ENCODE measurements around the gene LRR1. TPM values are rescaled to one million over a fixed set of nuclear protein-coding genes. Genes with fewer than 3 reads are reported as not detected.

Gene LRR1
- total RNA-seq, result 10 to 100 TPM; 12.1 to 12.9 TPM
- polyA plus RNA-seq, result 10 to 100 TPM in 1 of 3 donors, 1 to 10 TPM in 2; 8.5 to 10.4 (median 8.9) TPM
- 3.9 to 25.2 (median 14.4) reads per million in 6 experiments for total RNA-seq

DNA sequence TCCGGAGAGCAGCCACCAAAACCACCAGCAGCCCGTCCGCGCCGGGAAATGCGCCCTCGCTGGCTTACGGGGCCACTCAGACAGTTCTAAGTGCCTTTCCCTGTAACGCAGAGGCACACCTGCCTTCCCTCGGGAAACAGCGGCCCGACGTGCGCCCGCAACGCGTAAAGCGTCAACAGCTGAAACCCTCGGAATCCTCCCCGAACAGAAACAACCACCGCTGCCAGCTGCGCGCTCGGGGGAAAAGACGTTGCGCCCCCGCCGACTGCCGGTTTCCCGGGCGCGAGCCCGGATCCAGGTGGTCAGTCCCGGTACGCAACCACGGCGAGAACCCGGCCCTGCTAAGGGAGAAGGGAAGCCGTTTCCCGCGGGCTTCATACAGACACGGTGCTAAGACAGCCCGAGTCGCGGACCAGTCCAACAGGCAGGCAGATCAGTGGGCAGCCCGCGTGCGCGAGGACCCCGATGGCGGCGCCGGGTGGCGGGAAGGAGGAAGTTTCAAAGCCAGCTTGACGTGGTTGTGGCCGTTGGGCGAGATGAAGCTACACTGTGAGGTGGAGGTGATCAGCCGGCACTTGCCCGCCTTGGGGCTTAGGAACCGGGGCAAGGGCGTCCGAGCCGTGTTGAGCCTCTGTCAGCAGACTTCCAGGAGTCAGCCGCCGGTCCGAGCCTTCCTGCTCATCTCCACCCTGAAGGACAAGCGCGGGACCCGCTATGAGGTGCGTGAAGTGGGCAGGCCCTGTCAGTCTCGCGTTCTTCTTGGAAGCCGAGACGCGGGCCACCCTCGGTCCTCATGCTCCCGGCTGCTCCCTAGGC, at the start of gene LRR1:
Gene LRR1 (plus strand): TSS at position 456 of the 816 bp plus-strand sequence. CDS start 81 bp downstream, at position 537.
- peaks cover 5 to 52% (median 31%) of the 10 kb centered on the region in 4 donors for H3K4me1 Mint-ChIP-seq
- peak within 1 kb of the TSS; percentile 96 to 100 (median 98) for H3K27ac Mint-ChIP-seq
- peak; percentile 77 to 82 for ATAC-seq
- H3K9me3 Mint-ChIP-seq, result no peaks in the 10 kb centered on the region
- peak; percentile 72 to 96 (median 84) for DNase-seq
- H3K4me3 Mint-ChIP-seq, result peak within 1 kb of the TSS; percentile 94 to 99 (median 98)
- H3K27me3 Mint-ChIP-seq, result no peaks in the 10 kb centered on the region
- peaks cover 0 to 3% (median 0%) of the 10 kb centered on the region in 3 donors for H3K36me3 Mint-ChIP-seq
- POLR2A ChIA-PET, result interaction anchor here (0.6 to 4.0 kb wide), 7 partner anchors 12 to 239 kb away, joined by 3 to 83 read pairs (median 18); partner anchors contain the start of genes DNAAF2, KLHDC2, MGAT2 and POLE2

DNA sequence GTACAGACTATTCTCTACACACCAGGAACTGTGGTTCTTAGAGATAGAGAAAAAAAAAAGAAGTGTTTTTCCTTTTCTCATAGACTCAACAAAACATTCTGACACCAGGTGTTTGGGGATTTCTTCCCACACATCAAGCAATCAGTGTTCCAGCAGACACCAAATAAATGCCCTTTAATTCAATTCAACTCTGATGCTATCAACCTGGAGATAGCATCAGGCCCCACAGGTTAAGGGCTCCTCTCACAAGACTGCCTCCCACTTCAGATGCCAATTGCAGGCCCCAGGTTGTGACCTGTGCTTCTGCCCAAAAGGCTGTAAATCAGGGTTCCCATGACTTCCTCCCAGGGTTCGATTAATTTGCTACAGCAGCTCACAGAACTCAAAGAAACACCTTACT, 49.3 kb upstream of the LRR1 start:
- ATAC-seq (no peak), DNase-seq (no peak)
- Mint-ChIP-seq H3K4me3 (no peak overlapping the region), H3K9me3 (no peaks in the 10 kb centered on the region), H3K27ac (peak overlapping the region in 2 of 10 donors; percentile 2 to 75), H3K4me1 (no peaks in the 10 kb centered on the region), H3K27me3 (peaks cover 0 to 3% (median 0%) of the 10 kb centered on the region in 5 donors), H3K36me3 (no peaks in the 10 kb centered on the region)
- POLR2A ChIA-PET, result no interaction called here

- H3K27ac Mint-ChIP-seq, result peak overlapping the region in 1 of 10 donors; percentile 75
- peaks cover 0 to 3% (median 0%) of the 10 kb centered on the region in 5 donors for H3K27me3 Mint-ChIP-seq
- DNase-seq (no peak), ATAC-seq (no peak)
- no peak overlapping the region for H3K4me3 Mint-ChIP-seq
- POLR2A ChIA-PET, result no interaction called here
- H3K4me1 Mint-ChIP-seq, result no peaks in the 10 kb centered on the region
- no peaks in the 10 kb centered on the region for H3K36me3 Mint-ChIP-seq
- H3K9me3 Mint-ChIP-seq, result no peaks in the 10 kb centered on the region
These were observed 48.9 kb upstream of the LRR1 start for GRCh38 chr14:49549881-49550280.

- Mint-ChIP-seq H3K4me3 (no peak overlapping the region), H3K4me1 (no peaks in the 10 kb centered on the region), H3K36me3 (no peaks in the 10 kb centered on the region), H3K9me3 (no peaks in the 10 kb centered on the region), H3K27me3 (peaks cover 0 to 3% (median 0%) of the 10 kb centered on the region in 5 donors), H3K27ac (no peak overlapping the region)
- no peak for ATAC-seq
- POLR2A ChIA-PET, result no interaction called here
- no peak for DNase-seq
These were observed 48.2 kb upstream of the LRR1 start for GRCh38 chr14:49550286-49551184.

GRCh38 chr14:49551569-49551968, 47.2 kb upstream of the LRR1 start:
- ATAC-seq, result no peak
- POLR2A ChIA-PET, result no interaction called here
- Mint-ChIP-seq H3K4me3 (no peak overlapping the region), H3K27ac (peak overlapping the region in 1 of 10 donors; percentile 7), H3K27me3 (peaks cover 0 to 3% (median 0%) of the 10 kb centered on the region in 5 donors), H3K9me3 (no peaks in the 10 kb centered on the region), H3K36me3 (no peaks in the 10 kb centered on the region), H3K4me1 (no peaks in the 10 kb centered on the region)
- no peak for DNase-seq

GRCh38 chr14:49553106-49553505, 45.6 kb upstream of the LRR1 start:
- no peaks in the 10 kb centered on the region for H3K36me3 Mint-ChIP-seq
- H3K27me3 Mint-ChIP-seq, result peaks cover 0 to under 1% (median 0%) of the 10 kb centered on the region in 5 donors
- H3K27ac Mint-ChIP-seq, result no peak overlapping the region
- no peaks in the 10 kb centered on the region for H3K4me1 Mint-ChIP-seq
- H3K9me3 Mint-ChIP-seq, result no peaks in the 10 kb centered on the region
- POLR2A ChIA-PET, result no interaction called here
- no peak for ATAC-seq
- no peak overlapping the region for H3K4me3 Mint-ChIP-seq
- no peak for DNase-seq

DNA sequence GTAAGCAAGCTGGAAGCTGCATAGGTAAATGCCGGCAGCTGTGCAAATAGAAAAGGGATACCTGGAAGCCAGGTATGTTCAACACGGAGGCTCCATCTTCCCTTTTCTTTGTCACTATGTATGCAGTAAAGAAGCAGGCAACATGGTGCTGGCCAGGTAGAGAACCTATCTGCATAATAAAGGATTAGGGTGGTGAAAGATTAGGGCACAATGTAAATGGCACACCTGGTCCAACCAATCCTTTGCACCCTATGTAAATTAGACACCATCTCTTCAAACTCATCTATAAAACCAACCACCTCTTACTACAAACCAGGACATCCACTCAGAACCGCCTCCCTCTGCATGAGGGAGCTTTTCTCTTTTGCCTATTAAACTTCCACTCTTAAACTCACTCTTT, 44.8 kb upstream of the LRR1 start:
- H3K4me1 Mint-ChIP-seq, result no peaks in the 10 kb centered on the region
- no peaks in the 10 kb centered on the region for H3K36me3 Mint-ChIP-seq
- H3K9me3 Mint-ChIP-seq, result no peaks in the 10 kb centered on the region
- DNase-seq (no peak), ATAC-seq (no peak)
- H3K4me3 Mint-ChIP-seq, result no peak overlapping the region
- no peak overlapping the region for H3K27ac Mint-ChIP-seq
- H3K27me3 Mint-ChIP-seq, result no peaks in the 10 kb centered on the region
- POLR2A ChIA-PET, result no interaction called here

DNA sequence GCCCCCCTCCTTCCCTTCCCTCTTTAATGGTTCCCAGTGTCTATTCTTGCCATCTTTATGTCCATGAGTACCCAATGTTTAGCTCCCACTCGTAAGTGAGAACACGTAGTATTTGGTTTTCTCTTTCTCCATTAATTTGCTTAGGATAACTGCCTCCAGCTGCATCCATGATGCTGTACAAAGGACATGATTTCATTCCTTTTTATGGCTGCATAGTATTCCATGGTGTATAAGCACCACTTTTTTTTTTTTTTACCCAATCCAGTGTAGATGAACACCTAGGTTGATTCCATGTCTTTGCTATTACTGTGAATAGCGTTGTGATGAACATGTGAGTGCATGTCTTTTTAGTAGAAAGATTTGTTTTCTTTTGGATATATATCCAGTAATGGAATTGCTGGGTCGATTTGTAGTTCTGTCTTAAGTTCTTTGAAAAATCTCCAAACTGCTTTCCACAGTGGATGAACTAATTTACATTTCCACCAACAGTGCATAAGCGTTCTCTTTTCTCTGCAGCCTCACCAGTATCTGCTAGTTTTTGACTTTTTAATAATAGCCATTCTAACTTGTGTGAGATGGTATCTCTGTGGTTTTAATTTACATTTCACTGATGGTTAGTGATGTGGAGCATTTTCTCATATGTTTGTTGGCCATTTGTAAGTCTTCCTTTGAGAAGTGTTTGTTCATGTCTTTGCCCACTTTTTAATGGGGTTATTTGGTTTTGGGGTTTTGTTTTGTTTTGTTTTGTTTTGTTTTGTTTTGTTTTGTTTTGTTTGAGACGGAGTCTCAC, 38.6 kb upstream of the LRR1 start:
- H3K4me3 Mint-ChIP-seq, result no peak overlapping the region

GRCh38 chr14:49566714-49567113, 32.0 kb upstream of the LRR1 start:
- peaks cover 0 to 4% (median 0%) of the 10 kb centered on the region in 4 donors for H3K4me1 Mint-ChIP-seq
- no peak for DNase-seq
- H3K27ac Mint-ChIP-seq, result peak overlapping the region in 1 of 10 donors; percentile 48
- H3K27me3 Mint-ChIP-seq, result peaks cover 0 to 7% (median 3%) of the 10 kb centered on the region in 5 donors
- ATAC-seq, result no peak
- no peak overlapping the region for H3K4me3 Mint-ChIP-seq
- peaks cover 0 to 8% (median 3%) of the 10 kb centered on the region in 3 donors for H3K36me3 Mint-ChIP-seq
- peaks cover 0 to 7% (median 1%) of the 10 kb centered on the region in 9 donors for H3K9me3 Mint-ChIP-seq
- POLR2A ChIA-PET, result interaction anchor here (0.7 kb wide), 1 partner anchor 519 kb away, joined by 4 read pairs; no protein-coding TSS in a partner anchor

More for the DNA sequence above, 38.6 kb upstream of the LRR1 start:
- Mint-ChIP-seq H3K36me3 (no peaks in the 10 kb centered on the region), H3K27me3 (peaks cover 0 to 12% (median 4%) of the 10 kb centered on the region in 5 donors), H3K9me3 (no peaks in the 10 kb centered on the region), H3K27ac (no peak overlapping the region), H3K4me1 (no peaks in the 10 kb centered on the region)
- ATAC-seq, result no peak
- POLR2A ChIA-PET, result no interaction called here
- DNase-seq, result no peak

DNA sequence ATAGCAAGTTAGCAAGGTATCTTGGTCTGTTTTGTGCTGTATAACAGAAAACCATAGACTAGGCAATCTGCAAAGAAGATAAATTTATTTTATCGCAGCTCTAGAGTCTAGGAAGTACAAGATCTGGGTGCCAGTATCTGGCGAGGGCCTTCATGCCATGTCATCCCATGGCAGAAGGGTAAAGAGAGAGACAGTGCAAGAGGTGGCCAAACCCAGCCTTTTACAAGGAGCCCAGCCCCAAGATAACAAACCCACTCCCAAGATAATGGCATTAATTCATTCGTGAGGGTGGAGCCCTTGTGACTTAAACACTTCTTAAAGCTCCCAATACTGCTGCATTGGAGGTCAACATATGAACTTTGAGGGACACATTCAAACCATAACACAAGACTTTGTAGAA, 29.5 kb upstream of the LRR1 start:
- H3K9me3 Mint-ChIP-seq, result peaks cover 0 to 7% (median 1%) of the 10 kb centered on the region in 9 donors
- H3K27me3 Mint-ChIP-seq, result no peaks in the 10 kb centered on the region

GRCh38 chr14:49574038-49574437, 24.7 kb upstream of the LRR1 start:
- DNase-seq, result no peak
- H3K4me3 Mint-ChIP-seq, result no peak overlapping the region
- POLR2A ChIA-PET, result interaction anchor here (2.2 kb wide), 1 partner anchor 12 kb away, joined by 6 read pairs; the partner anchor contains the start of gene RPS29
- no peaks in the 10 kb centered on the region for H3K27me3 Mint-ChIP-seq
- no peak for ATAC-seq
- H3K27ac Mint-ChIP-seq, result no peak overlapping the region
- H3K9me3 Mint-ChIP-seq, result peaks cover 0 to 7% (median 1%) of the 10 kb centered on the region in 9 donors
- peaks cover 8 to 25% (median 13%) of the 10 kb centered on the region in 4 donors for H3K4me1 Mint-ChIP-seq
- H3K36me3 Mint-ChIP-seq, result peaks cover 0 to 55% (median 37%) of the 10 kb centered on the region in 3 donors

More for the DNA sequence above, 29.5 kb upstream of the LRR1 start:
- no peak for DNase-seq
- no peak overlapping the region for H3K4me3 Mint-ChIP-seq
- H3K27ac Mint-ChIP-seq, result no peak overlapping the region
- POLR2A ChIA-PET, result no interaction called here
- H3K36me3 Mint-ChIP-seq, result peaks cover 0 to 25% (median 16%) of the 10 kb centered on the region in 3 donors
- peaks cover 0 to 4% (median 0%) of the 10 kb centered on the region in 4 donors for H3K4me1 Mint-ChIP-seq
- no peak for ATAC-seq

DNA sequence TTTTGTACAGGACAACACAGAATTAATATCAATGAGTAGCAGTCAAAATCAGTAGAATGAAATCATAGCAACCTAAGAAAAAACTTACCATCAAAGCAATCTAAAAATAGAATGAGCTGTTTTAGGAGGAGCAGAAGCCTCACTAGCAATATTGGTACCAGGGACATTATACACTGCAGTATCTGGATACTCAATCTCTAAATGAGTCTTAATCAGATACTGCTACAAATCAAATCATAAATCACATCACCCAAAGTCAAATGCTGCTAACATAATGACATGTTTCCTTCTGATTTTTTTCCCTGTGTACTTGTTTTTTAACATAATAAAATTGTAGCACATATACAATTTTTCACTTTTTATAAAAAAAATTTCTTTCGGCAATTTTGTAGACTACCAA, 20.6 kb upstream of the LRR1 start:
- Mint-ChIP-seq H3K4me1 (peaks cover 28 to 62% (median 49%) of the 10 kb centered on the region in 4 donors), H3K9me3 (no peaks in the 10 kb centered on the region), H3K36me3 (peaks cover 0 to 66% (median 26%) of the 10 kb centered on the region in 3 donors), H3K27me3 (no peaks in the 10 kb centered on the region), H3K27ac (peak overlapping the region in 4 of 10 donors; percentile 35 to 64 (median 60)), H3K4me3 (no peak overlapping the region)
- no peak for ATAC-seq
- DNase-seq, result no peak
- POLR2A ChIA-PET, result interaction anchor here (1.0 kb wide), 1 partner anchor 9 kb away, joined by 3 read pairs; the partner anchor contains the start of gene RPS29
